Fibroblast of skin of abdomen (primary cell): ENCODE measurements around the gene NRTN.

Source experiments
- DNase-seq: peaks from one replicate; pipeline ENCODE4 v3.0.0-alpha.2; 2013

The NRTN gene

DNA sequence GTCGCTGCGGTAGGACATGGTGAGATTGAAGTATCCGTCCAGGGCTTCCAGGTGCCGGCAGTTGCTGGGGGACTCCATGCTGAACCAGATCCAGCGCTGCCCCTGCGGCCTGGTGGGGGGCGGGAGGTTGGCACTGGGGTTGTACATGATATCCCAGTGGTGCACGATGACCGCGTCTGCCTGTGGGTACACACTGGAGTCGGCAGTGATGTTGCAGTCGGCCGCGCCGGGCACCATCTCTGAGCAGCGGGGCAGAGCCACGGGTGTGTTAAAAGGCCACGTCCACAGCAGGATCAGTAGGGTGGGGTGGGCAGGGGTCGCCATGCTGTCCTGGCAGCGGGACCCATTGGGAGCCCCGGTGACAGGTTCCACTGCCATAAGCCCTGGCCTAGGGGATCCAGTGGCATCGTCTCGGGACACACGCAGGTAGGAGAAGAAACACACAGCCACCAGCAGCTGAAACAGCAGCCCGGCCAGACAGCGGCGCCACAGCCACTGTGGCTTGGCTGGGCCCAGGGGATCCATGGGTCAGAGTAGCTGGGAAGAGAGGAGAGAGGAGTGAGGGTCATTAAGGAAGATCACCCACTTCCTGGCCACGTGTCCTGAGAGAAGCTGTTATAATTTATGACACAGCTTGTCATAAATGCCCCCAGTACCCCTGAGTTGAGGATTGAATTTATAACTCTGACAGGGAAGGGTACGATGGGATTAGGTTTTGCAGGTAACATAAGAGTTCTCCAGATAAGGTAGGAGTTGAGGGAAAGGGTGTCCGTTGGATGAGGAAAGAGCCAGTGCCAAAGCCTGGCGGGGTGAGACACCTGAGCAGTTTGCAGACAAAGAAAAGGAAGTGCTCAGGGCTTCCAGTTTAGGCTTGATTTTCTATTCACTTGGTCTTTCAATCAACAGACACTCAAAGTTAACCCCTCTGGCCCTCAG lies 62.6 kb downstream of the NRTN start:
- no peak for DNase-seq

DNA sequence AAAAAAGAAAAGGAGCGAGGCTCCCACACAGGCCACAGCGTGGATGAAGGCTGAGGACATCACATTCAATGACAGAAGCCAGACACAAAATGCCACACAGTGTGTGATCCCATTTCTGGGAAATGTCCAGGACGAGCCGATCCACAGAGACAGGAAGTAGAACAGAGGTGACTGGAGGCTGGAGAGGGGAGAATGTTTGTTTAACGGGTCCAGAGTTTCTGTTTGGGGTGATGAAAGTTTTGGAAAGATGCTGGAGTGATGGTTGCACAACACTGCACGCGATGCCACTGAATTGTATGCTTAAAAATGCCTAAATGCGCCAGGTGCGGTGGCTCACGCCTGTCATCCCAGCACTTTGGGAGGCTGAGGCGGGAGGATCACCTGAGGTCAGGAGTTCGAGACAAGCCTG lies 66.1 kb downstream of the NRTN start:
- no peak for DNase-seq

DNA sequence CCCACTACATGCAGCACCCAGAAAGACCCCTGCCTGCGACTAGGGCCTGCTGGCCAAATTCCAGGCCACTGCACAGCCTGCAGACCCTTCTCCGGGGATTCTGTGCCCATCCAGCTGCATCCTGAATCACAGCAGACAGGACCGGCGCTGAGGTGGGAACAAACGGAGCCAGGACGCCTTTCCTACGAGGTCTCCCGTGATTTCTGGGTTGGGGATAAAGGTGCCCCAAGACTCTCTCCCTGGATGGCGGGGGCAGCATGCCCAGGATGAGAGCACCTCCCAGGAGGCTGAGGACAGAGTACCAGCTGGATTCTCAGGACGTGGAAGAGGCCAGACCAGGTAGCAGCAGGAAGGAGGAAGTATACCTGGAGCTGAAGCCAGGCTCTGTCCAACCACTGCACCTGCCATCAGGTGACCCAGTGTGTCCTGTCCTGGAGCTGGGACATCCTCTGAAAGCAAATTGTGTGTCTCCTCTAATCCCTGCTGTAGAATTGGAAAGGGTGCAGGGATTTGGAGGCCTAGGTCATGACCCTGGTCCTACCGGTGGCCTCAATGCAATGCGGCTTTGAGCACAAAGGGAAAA lies 68.8 kb downstream of the NRTN start:
- DNase-seq = no peak

GRCh38 chr19:5874496-5874895 lies 69.6 kb downstream of the NRTN start:
- DNase-seq = peak; percentile 56

- DNase-seq = no peak
Measured at GRCh38 chr19:5877427-5877826, 72.6 kb downstream of the NRTN start.

DNA sequence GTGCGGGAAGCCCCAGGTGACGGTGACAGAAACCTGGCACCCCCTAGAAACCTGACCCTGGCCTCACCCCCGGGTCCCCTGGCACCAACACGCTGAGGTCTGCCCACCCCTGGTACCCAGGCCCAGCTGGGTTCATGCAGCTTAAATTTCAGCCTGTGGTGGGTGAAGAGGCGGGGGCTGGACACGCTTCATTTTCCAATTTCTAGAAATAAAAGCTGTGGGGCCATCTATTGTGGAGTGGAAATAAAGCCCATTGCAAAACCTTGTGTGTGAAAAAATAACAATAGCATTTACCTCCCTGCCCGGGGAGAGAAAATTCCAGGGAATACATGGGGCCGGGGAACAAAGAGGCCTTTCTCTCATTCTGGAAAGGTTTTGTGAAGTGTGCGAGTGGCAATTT lies 73.0 kb downstream of the NRTN start:
- DNase-seq = no peak
